CD4-positive, alpha-beta T cell treated with Interleukin-17A for 4 hours (primary cell): ENCODE measurements around the gene MAPKAPK2.

ENCODE experiments used
- DNase-seq: peaks from one replicate; pipeline ENCODE4 v3.0.0-alpha.2; 2020; ENCODE audit warnings: mixed read lengths

MAPKAPK2 gene

GRCh38 chr1:206685334-206685768, 646 bp downstream of the MAPKAPK2 start:
- DNase-seq = peak; percentile 38

GRCh38 chr1:206685769-206686477, 1.2 kb downstream of the MAPKAPK2 start:
- DNase-seq = peak; percentile 58

- peak; percentile 34 for DNase-seq
Measured at GRCh38 chr1:206686478-206687249, 2.0 kb downstream of the MAPKAPK2 start.

GRCh38 chr1:206687251-206687914, 2.7 kb downstream of the MAPKAPK2 start:
- DNase-seq = no peak

GRCh38 chr1:206687915-206688442, 3.3 kb downstream of the MAPKAPK2 start:
- no peak for DNase-seq

GRCh38 chr1:206690516-206690915, 5.8 kb downstream of the MAPKAPK2 start:
- no peak for DNase-seq

GRCh38 chr1:206691604-206692003, 6.9 kb downstream of the MAPKAPK2 start:
- DNase-seq = no peak

GRCh38 chr1:206693029-206693428, 8.3 kb downstream of the MAPKAPK2 start:
- no peak for DNase-seq

GRCh38 chr1:206693592-206693991, 8.9 kb downstream of the MAPKAPK2 start:
- DNase-seq = no peak

GRCh38 chr1:206694171-206695124, 9.7 kb downstream of the MAPKAPK2 start:
- no peak for DNase-seq

GRCh38 chr1:206695733-206696132, 11.0 kb downstream of the MAPKAPK2 start:
- no peak for DNase-seq

GRCh38 chr1:206696812-206697585, 12.3 kb downstream of the MAPKAPK2 start:
- DNase-seq = no peak

- no peak for DNase-seq
Measured at GRCh38 chr1:206698011-206698410, 13.3 kb downstream of the MAPKAPK2 start.

- no peak for DNase-seq
Measured at GRCh38 chr1:206699000-206699586, 14.4 kb downstream of the MAPKAPK2 start.

GRCh38 chr1:206699626-206700025, 14.9 kb downstream of the MAPKAPK2 start:
- no peak for DNase-seq

- no peak for DNase-seq
Measured at GRCh38 chr1:206700445-206701036, 15.8 kb downstream of the MAPKAPK2 start.

GRCh38 chr1:206702260-206702659, 17.6 kb downstream of the MAPKAPK2 start:
- DNase-seq = no peak

- no peak for DNase-seq
Measured at GRCh38 chr1:206702803-206703202, 18.1 kb downstream of the MAPKAPK2 start.

GRCh38 chr1:206703661-206704060, 19.0 kb downstream of the MAPKAPK2 start:
- DNase-seq = peak; percentile 71

GRCh38 chr1:206704226-206704625, 19.5 kb downstream of the MAPKAPK2 start:
- no peak for DNase-seq

- no peak for DNase-seq
Measured at GRCh38 chr1:206705191-206705590, 20.5 kb downstream of the MAPKAPK2 start.
